HEK293T (cell line): ENCODE data around the gene DOCK10.

Source experiments
- BHLHE40 ChIP-seq: fragments of 450-650 bp; IDR thresholded peaks from 2 replicates; pipeline ENCODE4 v1.6.1; 2016; ENCODE audit warnings: mild to moderate bottlenecking, moderate library complexity, borderline replicate concordance
- CTBP1 ChIP-seq: fragments of 450-650 bp; IDR thresholded peaks from 2 replicates; pipeline ENCODE4 v1.6.1; 2016; ENCODE audit warnings: borderline replicate concordance
- ELF4 ChIP-seq: fragments of 450-650 bp; IDR thresholded peaks from 2 replicates; pipeline ENCODE4 v1.6.1; 2017; ENCODE audit warnings: antibody characterized with exemption
- FOXA1 ChIP-seq: fragments of 450-650 bp; IDR thresholded peaks from 2 replicates; pipeline ENCODE4 v1.6.1; 2016; ENCODE audit warnings: mild to moderate bottlenecking
- FOXK2 ChIP-seq: fragments of 450-650 bp; IDR thresholded peaks from 2 replicates; pipeline ENCODE4 v1.6.1; 2016; ENCODE audit warnings: mild to moderate bottlenecking
- FOXM1 ChIP-seq: fragments of 450-650 bp; IDR thresholded peaks from 2 replicates; pipeline ENCODE4 v1.6.1; 2017; ENCODE audit warnings: mild to moderate bottlenecking, borderline replicate concordance
- L3MBTL2 ChIP-seq: fragments of 450-650 bp; conservative IDR thresholded peaks from 2 replicates; pipeline ENCODE4 v1.6.1; 2016; ENCODE audit warnings: mild to moderate bottlenecking
- LEF1 ChIP-seq: fragments of 450-650 bp; IDR thresholded peaks from 2 replicates; pipeline ENCODE4 v1.6.1; 2017; ENCODE audit warnings: mild to moderate bottlenecking, borderline replicate concordance
- NFRKB ChIP-seq: fragments of 450-650 bp; IDR thresholded peaks from 2 replicates; pipeline ENCODE4 v1.6.1; 2016; ENCODE audit warnings: mild to moderate bottlenecking, moderate library complexity
- SP1 ChIP-seq: fragments of 450-650 bp; IDR thresholded peaks from 2 replicates; pipeline ENCODE4 v1.6.1; 2017
- SUZ12 ChIP-seq: fragments of 450-650 bp; IDR thresholded peaks from 2 replicates; pipeline ENCODE4 v1.6.1; 2016; ENCODE audit warnings: mild to moderate bottlenecking
- ZNF384 ChIP-seq: fragments of 450-650 bp; IDR thresholded peaks from 2 replicates; pipeline ENCODE4 v1.6.1; 2016

DNA sequence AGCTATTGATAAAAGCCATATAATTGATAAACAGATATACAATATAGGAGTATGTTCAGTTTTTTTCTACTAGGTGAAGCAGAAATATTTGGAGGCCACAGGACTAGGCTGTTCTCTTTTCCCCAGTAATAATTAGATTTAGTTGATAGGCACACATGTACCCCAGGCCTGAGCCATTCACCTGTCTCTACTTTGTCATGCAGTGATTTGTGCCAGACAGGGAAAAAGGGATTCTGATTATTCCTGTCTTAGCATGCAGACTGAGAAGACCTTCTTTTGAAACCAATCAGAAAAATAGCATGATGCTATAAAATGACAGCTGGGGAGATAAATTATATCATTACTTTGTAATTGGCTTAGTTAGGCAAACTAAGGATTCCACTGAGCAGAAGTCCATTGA, 94.3 kb downstream of the DOCK10 start:
- TF ChIP-seq NFRKB (no peak), BHLHE40 (no peak), FOXM1 (no peak), L3MBTL2 (no peak), CTBP1 (no peak), ELF4 (no peak), SP1 (no peak), FOXA1 (no peak), SUZ12 (no peak), ZNF384 (no peak), LEF1 (no peak), FOXK2 (no peak)
